ENCODE results near the gene FXYD6.

Gene FXYD6

DNA sequence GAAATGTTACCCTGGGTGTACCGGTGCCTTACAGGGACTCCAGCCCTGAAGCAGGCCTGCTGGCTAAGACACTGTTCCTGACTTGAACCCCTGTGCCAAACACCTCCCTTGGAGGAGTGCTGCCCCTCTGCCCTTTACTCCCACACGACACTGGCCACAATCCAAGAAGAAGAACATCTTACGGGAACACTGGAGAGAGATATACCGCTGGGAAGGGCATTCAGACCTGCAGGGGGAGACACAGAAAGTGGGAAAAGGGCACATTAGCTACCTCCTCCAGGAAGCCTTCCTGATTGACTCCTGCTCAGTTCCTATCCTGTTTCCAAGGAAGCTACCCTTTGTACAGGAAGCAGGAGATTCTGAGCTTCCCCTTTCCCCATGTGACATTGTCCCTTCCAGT, 34.1 kb upstream of the FXYD6 start:
- DNase-seq (ENCODE audit: low read depth) = no peak

DNA sequence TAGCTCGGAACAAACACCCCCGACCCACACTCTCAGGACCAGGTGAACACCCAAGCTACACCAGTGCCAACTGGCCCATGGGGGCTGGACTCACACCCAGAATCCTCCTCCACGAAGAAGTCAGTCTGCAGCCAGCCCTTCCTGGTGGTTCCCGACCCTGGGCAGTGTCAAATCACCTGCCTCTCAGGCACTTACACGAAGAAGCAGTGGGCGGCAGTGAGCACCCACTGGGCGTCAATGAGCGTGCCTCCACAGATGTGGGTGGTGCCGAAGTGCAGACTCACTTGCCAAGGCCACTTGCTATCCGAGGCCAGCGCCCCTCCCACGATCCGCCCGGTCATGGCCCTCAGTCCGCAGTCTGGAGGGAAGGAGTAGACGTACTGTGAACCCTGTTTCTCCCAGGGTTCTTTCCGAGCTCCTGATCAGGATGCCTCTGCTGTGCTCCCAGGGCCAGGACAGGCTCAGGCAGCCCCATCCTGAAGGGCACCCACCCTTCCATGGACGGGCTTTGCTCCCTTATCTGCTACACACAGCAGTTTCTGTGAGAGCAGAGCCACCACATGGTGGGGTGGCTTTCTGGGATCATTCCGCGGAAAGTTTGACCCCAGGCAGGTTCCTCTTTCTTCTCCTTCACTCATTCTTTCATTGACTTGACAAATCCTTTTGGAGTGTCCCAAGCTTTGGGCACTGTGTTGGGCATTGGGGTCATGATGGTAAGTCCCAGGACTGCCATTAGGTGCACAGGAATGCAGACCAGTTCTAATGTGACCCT, 33.3 kb upstream of the FXYD6 start:
- no peak for DNase-seq (ENCODE audit: low read depth)

DNA sequence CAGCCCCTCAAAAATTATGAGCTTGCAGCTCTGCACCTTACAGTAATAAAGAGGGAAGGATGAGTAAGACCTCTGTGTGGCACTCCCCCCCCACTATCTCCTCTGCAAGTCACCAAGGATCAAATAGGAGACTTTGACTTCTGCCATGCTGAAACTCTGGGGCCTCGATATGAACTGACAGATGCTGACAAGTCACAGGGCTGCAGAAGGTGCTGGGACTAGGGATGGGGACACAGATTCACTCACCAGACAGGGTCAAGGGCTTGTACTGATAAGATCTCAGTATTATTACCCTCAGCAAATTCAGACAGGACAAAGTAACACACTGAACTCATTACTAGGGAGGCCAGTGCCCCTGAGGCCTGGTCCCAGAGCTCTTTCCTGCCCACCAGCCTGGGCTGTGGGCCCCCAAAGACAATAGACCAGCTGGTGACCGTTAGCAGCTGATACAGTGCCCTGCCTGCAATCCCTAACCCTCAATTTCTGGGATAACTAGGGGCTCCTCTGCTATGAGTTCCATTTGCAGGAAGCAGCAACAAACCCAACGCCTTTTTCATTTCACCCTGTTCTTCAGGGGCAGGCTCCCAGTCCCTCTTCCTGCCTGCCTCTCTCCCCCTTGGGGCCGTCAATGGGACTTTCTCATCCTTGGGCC, 32.6 kb upstream of the FXYD6 start:
- no peak for DNase-seq (ENCODE audit: low read depth)

GRCh38 chr11:117908109-117908895, 31.8 kb upstream of the FXYD6 start:
- DNase-seq (ENCODE audit: low read depth) = no peak

- peak; percentile 71 for DNase-seq (ENCODE audit: low read depth)
These were observed 31.0 kb upstream of the FXYD6 start for GRCh38 chr11:117907276-117908108.

GRCh38 chr11:117906710-117907109, 30.3 kb upstream of the FXYD6 start:
- DNase-seq (ENCODE audit: low read depth) = no peak

GRCh38 chr11:117906126-117906525, 29.7 kb upstream of the FXYD6 start:
- no peak for DNase-seq (ENCODE audit: low read depth)

DNA sequence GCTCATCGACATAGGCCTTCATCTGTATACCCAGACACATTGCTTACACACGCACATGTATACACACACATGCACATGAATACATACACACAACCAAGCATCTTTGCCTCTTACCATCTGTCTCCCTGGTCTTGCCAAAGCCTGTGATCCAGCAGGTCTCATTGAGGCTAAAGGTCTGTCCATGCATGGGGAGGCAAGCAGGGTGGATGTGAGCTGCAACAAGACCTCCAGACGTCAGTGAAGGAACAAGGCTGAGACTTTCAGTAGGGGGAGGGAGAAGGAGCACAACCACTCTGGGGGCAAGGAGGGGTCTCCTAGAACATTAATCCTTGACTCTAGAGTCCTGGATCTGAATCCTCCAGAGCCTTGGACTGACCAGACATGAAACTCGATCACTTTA, 29.1 kb upstream of the FXYD6 start:
- DNase-seq (ENCODE audit: low read depth) = no peak

GRCh38 chr11:117903505-117904382, 27.3 kb upstream of the FXYD6 start:
- DNase-seq (ENCODE audit: low read depth) = no peak

DNA sequence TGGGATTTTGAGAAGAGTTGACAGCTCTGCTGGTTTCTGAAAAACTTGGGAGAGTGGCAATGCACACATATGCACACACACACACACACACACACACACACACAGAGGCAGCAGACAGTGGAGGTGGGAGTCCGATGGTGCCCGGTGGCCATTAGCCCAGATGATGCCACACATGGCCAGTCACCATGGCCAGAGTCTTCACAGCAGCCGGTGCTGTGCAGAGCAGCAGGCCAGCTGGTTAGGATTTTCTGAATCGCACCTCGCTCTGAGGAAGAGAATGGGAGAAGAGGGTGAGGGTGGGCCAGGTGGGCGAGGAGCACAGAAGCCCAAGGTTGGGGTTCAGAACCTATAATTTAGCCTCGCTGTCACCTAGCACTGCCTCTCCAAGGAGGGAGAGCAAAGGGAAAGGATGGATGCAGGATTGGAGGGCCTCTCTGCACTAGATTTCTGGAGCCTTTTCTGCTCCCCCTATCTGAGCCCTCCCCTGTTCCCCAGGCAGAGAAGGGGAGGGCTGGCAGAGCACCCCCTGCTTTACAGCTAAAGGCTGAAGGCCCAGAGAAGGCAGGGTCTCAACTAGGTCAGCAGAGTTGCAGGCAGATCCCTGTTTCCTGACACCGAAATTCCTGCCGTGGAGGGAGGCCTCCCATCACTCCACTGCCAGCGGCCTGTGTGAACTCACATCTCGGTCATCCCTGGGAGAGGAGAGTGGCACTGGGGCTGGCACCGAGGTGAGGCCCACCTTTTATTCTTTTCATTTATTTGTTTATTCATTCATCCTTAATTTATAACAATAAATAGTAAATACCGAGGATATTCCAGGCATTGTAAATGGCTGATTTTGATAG, 25.8 kb upstream of the FXYD6 start:
- DNase-seq (ENCODE audit: low read depth) = no peak

- no peak for DNase-seq (ENCODE audit: low read depth)
These were observed 25.1 kb upstream of the FXYD6 start for GRCh38 chr11:117901601-117902000.

- no peak for DNase-seq (ENCODE audit: low read depth)
These were observed 24.4 kb upstream of the FXYD6 start for GRCh38 chr11:117900720-117901440.

DNA sequence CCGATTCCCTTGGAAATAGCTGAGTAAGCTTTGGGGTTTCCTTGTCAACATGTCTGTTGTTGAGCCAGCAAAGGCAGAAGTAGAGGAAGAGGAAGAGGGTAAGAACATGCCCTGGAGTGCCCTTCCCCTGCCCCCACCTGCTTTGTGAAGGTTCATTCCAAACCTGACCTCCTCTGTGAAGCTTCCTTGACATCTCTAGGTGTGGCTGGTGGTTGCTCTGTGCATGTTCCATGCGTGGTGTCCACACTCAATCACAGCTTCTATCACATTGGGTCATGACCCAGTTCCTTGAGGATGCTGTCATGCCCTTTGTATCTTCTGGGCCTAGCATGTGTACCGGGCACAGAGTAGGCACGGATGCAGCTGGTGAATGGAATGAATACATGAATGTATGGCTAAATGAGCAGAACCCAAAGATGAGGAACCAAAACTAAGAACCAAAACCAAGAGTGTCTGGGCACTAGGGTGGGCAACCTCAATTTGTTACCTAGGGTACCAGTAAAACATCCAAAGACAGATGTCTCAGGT, 23.7 kb upstream of the FXYD6 start:
- DNase-seq (ENCODE audit: low read depth) = no peak

- no peak for DNase-seq (ENCODE audit: low read depth)
These were observed 21.6 kb upstream of the FXYD6 start for GRCh38 chr11:117898059-117898458.

DNA sequence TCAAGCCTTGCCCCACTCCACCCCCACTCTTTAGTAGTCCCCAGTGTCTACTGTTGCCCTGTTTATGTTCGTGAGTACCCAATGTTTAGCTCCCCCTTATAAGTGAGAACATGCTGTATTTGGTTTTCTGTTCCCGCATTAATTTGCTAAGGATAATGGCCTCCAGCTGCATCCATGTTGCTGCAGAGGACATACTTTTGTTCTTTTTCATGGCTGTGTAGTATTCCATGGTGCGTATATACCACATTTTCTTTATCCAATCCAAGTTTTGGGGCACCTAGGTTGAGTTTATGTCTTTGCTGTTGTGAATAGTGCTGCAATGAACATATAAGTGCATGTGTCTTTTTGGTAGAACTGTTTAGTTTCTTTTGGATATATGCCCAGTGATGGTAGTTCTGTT, 16.2 kb upstream of the FXYD6 start:
- no peak for DNase-seq (ENCODE audit: low read depth)

GRCh38 chr11:117891362-117891761, 14.9 kb upstream of the FXYD6 start:
- no peak for DNase-seq (ENCODE audit: low read depth)

- DNase-seq (ENCODE audit: low read depth) = no peak
These were observed 11.7 kb upstream of the FXYD6 start for GRCh38 chr11:117888139-117888566.

DNA sequence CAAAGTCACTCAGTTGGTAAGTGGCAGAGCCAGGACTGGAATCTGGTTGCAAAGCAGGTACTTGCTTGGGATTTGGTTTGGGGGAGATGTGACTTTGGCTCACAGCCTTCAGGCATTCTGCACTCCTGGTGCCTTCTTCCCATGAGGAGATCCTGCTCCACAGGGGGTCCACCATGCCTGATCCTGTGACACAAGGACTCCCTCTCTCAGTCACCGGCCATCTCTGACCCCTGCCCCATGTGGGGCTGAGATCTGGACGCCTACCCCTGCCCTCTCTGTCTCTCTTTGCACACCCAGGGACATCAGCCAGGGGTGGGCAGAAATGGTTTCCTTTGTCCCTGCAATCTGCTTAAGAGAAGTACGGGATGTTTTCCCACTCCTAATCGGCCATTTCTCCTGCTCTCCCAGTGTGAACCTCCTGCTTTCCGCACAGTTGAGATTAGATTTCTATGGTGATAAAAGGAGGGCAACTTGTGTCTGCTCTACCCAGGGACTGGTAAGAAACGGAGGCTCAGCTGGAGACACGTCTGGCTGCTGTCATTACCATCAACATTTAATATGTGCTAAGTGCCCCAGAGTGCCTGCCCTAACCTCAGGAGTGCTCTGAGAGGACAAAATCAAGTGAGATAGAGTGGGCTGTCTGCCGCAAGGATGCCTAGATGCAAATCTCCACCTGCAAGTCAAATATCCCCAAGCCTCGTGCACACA, 11.1 kb upstream of the FXYD6 start:
- DNase-seq (ENCODE audit: low read depth) = no peak

GRCh38 chr11:117885777-117886176, 9.3 kb upstream of the FXYD6 start:
- no peak for DNase-seq (ENCODE audit: low read depth)
